ENCODE measurements around the gene MAB21L4. TPM values are rescaled to one million over a fixed set of nuclear protein-coding genes. Genes with fewer than 3 reads are reported as not detected.

MAB21L4 gene
- total RNA-seq, 1 experiment from 2014 or later, result 0.15 TPM

DNA sequence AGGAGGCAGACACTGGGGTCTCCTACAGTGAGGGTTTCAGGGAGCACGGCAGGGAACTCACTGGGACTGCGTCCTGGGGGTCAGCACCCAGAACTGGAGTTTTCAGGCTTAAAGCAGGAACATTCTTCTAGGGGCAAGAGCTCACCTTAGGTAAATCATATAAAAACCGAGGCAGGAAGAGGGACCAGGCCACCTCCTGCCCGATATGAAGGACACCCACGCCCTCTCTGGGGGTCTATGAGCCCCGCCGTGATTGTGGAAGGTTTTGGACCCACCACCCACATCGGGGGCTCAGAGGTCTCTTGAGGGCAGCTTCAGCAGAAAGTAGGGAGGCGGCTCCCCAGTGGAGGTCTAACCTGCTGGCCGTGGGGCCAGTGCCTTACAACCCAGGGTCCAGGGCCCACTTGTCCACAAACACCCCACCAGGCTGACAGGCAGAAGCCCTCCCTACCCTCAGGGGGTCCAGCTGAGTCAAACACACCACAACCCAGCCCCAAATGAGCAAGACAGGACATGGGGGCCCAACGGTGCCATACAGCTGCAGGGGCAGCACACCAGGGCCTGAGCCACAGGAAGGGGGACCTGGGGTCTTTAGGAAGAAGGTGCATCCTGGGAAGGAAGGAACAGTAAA, 35.5 kb upstream of the MAB21L4 start:
- no peak overlapping the region for H3K4me3 Mint-ChIP-seq
- H2BK20ac ChIP-seq (ENCODE audit: low read depth, low read length, poor library complexity, severe bottlenecking), result no peak overlapping the region
- no peaks in the 10 kb centered on the region for H3K27me3 ChIP-seq (ENCODE audit: insufficient read depth, low read length)
- no CpG with 5 or more reads among the region's 11 CpGs for WGBS (ENCODE audit: extremely low coverage, insufficient read length, low lambda C conversion rate)
- H3K79me1 ChIP-seq (ENCODE audit: insufficient read depth, low read depth, low read length, poor library complexity, severe bottlenecking), result no peaks in the 10 kb centered on the region
- no peak overlapping the region for H2BK15ac ChIP-seq (ENCODE audit: low read depth, low read length)
- no peak overlapping the region for H2BK120ac ChIP-seq (ENCODE audit: low read depth, low read length, poor library complexity, severe bottlenecking)
- H3K4ac ChIP-seq (ENCODE audit: low read depth, low read length), result no peak overlapping the region
- no peak overlapping the region for H3K9ac ChIP-seq (ENCODE audit: extremely low read depth, insufficient read length, low read length)
- no peak overlapping the region for H3T11ph ChIP-seq (ENCODE audit: low read length)
- no peak overlapping the region for H3K27ac ChIP-seq (ENCODE audit: insufficient read length, low read depth, low read length)
- H3K14ac ChIP-seq (ENCODE audit: insufficient read depth, low read length), result no peak overlapping the region
- no peaks in the 10 kb centered on the region for H3K79me2 ChIP-seq (ENCODE audit: insufficient read depth, low read length)
- no peak overlapping the region for H2BK12ac ChIP-seq (ENCODE audit: insufficient read length, low read depth, low read length)
- no peak overlapping the region for H2BK5ac ChIP-seq (ENCODE audit: insufficient read length, low read length)
- H4K8ac ChIP-seq (replicated peaks; ENCODE audit: insufficient read length, low read depth, low read length), result no peak overlapping the region
- H3K18ac ChIP-seq (ENCODE audit: insufficient read length, low read depth, low read length), result no peak overlapping the region
- H4K91ac ChIP-seq (ENCODE audit: insufficient read length, low read depth, low read length), result no peak overlapping the region
- no peak overlapping the region for H2AK5ac ChIP-seq (ENCODE audit: insufficient read length, low read length)
- no peaks in the 10 kb centered on the region for H3K9me3 Mint-ChIP-seq
- H3K23me2 ChIP-seq (ENCODE audit: insufficient read length, low read depth, low read length, poor library complexity, severe bottlenecking), result no peaks in the 10 kb centered on the region
- H3K27me3 Mint-ChIP-seq (ENCODE audit: low read depth), result peaks cover 4% of the 10 kb centered on the region
- H3K56ac ChIP-seq (ENCODE audit: insufficient read length, low read depth, low read length), result no peak overlapping the region
- TF ChIP-seq, protein P1, sequence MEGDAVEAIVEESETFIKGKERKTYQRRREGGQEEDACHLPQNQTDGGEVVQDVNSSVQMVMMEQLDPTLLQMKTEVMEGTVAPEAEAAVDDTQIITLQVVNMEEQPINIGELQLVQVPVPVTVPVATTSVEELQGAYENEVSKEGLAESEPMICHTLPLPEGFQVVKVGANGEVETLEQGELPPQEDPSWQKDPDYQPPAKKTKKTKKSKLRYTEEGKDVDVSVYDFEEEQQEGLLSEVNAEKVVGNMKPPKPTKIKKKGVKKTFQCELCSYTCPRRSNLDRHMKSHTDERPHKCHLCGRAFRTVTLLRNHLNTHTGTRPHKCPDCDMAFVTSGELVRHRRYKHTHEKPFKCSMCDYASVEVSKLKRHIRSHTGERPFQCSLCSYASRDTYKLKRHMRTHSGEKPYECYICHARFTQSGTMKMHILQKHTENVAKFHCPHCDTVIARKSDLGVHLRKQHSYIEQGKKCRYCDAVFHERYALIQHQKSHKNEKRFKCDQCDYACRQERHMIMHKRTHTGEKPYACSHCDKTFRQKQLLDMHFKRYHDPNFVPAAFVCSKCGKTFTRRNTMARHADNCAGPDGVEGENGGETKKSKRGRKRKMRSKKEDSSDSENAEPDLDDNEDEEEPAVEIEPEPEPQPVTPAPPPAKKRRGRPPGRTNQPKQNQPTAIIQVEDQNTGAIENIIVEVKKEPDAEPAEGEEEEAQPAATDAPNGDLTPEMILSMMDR (conservative IDR thresholded peaks at IDR 0.05), result no peak
- no peak overlapping the region for H3K23ac ChIP-seq (ENCODE audit: insufficient read length, low read depth, low read length)
- no peaks in the 10 kb centered on the region for H4K20me1 ChIP-seq (ENCODE audit: control insufficient read depth, insufficient read depth, insufficient read length)
- no peak overlapping the region for H3K27ac Mint-ChIP-seq
- no peak overlapping the region for H2AFZ ChIP-seq (ENCODE audit: low read length)
- no peak overlapping the region for H4K5ac ChIP-seq (ENCODE audit: insufficient read length, low read depth, low read length)
- H3K4me2 ChIP-seq (ENCODE audit: insufficient read depth, insufficient read length, low read length), result no peak overlapping the region
- H3K4me1 ChIP-seq (ENCODE audit: insufficient read depth, low read length), result no peaks in the 10 kb centered on the region
- no peaks in the 10 kb centered on the region for H3K4me1 Mint-ChIP-seq
- DNase-seq, result no peak
- peaks cover 0 to 2% (median 0%) of the 10 kb centered on the region in 3 experiments; a peak in 2 of 7 replicates for H3K36me3 Mint-ChIP-seq (ENCODE audit: insufficient read depth in 1 of 3, low read depth in 3 of 3)
- no peaks in the 10 kb centered on the region for H3K9me3 ChIP-seq (ENCODE audit: control insufficient read depth, low read depth, low read length)

All from H9 (cell line).